Breast epithelium (tissue), 4 donors: ENCODE results near the gene METTL6. TPM values are rescaled to one million over a fixed set of nuclear protein-coding genes. Genes with fewer than 3 reads are reported as not detected.

Source experiments
- DNase-seq, 2 donors: peaks; one replicate each; pipeline ENCODE4 v3.0.0-alpha.2; 2019; ENCODE audit warnings: low spot score in 2 of 2
- H3K27ac ChIP-seq, 2 donors: fragments of 200-600 bp; sonication (generic) in 1 of 2; one replicate each; pipeline ENCODE4 v1.5.1; 2016 to 2019; ENCODE audit warnings: mild to moderate bottlenecking in 1 of 2
- H3K27me3 ChIP-seq, 2 donors: fragments of 200-600 bp; sonication (generic) in 1 of 2; one replicate each; pipeline versions ENCODE4 v1.5.1 to v1.6.0; 2017 to 2019; ENCODE audit warnings: control low read depth in 1 of 2, mild to moderate bottlenecking in 1 of 2
- H3K36me3 ChIP-seq: fragments of 200-600 bp; one replicate; pipeline ENCODE4 v1.5.1; 2019
- H3K4me1 ChIP-seq, 2 donors: fragments of 200-600 bp; sonication (generic); one replicate each; pipeline ENCODE4 v1.5.1; 2016 to 2019; ENCODE audit warnings: control low read depth in 1 of 2
- H3K4me3 ChIP-seq, 3 donors: fragments of 200-600 bp; sonication (generic); 1 replicate in 2 of 3; 2 replicates in 1 of 3; pipeline ENCODE4 v1.5.1; 2016 to 2019; ENCODE audit warnings: mild to moderate bottlenecking in 3 of 3, moderate library complexity in 2 of 3
- H3K9me3 ChIP-seq, 2 donors: fragments of 200-600 bp; sonication (generic) in 1 of 2; one replicate each; pipeline ENCODE4 v1.5.1; 2016 to 2019; ENCODE audit warnings: control low read depth in 1 of 2
- POLR2A ChIP-seq: fragments of 450-650 bp; IDR thresholded peaks from one replicate; pipeline ENCODE4 v1.6.1; 2016; ENCODE audit warnings: antibody characterized with exemption, mild to moderate bottlenecking, moderate library complexity
- POLR2AphosphoS5 ChIP-seq, 3 donors: sonication (generic); formaldehyde crosslinking; IDR thresholded peaks; one replicate each; pipeline ENCODE4 v1.6.1; 2017; ENCODE audit warnings: antibody characterized with exemption in 3 of 3
- intact Hi-C: fragments of 100-400 bp; cut with DNase I; formaldehyde crosslinking; loops from one replicate; pipeline ENCODE4 v1.15.1; 2023; ENCODE audit warnings: low total_unique reads
- total RNA-seq, 3 donors: library from RNA; depleted of rRNA; stranded (reverse); fragments of >200 nt; gene quantifications; one replicate each; pipeline ENCODE4 v1.1.0, GENCODE V29; 2016
- TF ChIP-seq, protein P1 (sequence below), 3 donors: fragments of 450-650 bp; IDR thresholded peaks; one replicate each; pipeline ENCODE4 v1.5.1; 2016 to 2017; ENCODE audit warnings: antibody characterized with exemption in 3 of 3, mild to moderate bottlenecking in 3 of 3, moderate library complexity in 3 of 3

METTL6 gene
- total RNA-seq, 3 donors from 2014 or later: 9.1 to 23.6 (median 21.8) TPM

DNA sequence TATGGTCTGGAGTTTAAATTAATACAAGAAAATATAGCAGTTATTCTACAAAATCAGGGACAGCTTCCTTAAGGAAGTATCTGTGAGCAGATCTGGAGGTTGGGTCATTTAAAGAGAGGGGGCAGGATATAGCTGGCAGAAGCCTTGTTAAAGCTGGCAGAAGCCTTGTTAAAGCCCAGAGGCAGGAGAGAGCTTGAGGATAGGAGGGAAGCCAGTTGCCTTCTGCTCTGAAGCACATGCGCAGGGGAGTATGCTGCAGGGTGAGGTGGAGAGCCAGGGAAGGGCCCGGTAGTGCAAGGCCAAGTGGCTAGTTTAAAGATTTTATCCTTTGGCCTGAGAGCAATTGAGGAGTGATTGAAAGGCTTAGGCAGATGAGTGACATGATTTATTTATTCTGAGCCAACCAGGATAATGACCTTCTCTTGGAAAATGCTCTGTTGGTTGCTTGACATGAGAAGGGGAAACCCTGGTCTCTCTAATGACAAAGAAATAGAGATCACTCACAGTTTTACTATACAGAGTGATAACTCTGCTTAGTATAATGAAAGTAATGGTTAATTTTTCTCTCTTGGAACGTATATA, 4.0 kb upstream of the METTL6 start:
- no peak overlapping the region for H3K4me3 ChIP-seq
- H3K36me3 ChIP-seq: no peaks in the 10 kb centered on the region
- intact Hi-C loops: no loop called here
- H3K27me3 ChIP-seq: no peaks in the 10 kb centered on the region
- DNase-seq: no peak
- H3K27ac ChIP-seq: no peak overlapping the region
- H3K4me1 ChIP-seq: no peaks in the 10 kb centered on the region
- TF ChIP-seq POLR2AphosphoS5 (IDR thresholded peaks at IDR 0.05) (no peak), POLR2A (no peak)
- TF ChIP-seq, protein P1, sequence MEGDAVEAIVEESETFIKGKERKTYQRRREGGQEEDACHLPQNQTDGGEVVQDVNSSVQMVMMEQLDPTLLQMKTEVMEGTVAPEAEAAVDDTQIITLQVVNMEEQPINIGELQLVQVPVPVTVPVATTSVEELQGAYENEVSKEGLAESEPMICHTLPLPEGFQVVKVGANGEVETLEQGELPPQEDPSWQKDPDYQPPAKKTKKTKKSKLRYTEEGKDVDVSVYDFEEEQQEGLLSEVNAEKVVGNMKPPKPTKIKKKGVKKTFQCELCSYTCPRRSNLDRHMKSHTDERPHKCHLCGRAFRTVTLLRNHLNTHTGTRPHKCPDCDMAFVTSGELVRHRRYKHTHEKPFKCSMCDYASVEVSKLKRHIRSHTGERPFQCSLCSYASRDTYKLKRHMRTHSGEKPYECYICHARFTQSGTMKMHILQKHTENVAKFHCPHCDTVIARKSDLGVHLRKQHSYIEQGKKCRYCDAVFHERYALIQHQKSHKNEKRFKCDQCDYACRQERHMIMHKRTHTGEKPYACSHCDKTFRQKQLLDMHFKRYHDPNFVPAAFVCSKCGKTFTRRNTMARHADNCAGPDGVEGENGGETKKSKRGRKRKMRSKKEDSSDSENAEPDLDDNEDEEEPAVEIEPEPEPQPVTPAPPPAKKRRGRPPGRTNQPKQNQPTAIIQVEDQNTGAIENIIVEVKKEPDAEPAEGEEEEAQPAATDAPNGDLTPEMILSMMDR (IDR thresholded peaks at IDR 0.05): no peak
- no peaks in the 10 kb centered on the region for H3K9me3 ChIP-seq

DNA sequence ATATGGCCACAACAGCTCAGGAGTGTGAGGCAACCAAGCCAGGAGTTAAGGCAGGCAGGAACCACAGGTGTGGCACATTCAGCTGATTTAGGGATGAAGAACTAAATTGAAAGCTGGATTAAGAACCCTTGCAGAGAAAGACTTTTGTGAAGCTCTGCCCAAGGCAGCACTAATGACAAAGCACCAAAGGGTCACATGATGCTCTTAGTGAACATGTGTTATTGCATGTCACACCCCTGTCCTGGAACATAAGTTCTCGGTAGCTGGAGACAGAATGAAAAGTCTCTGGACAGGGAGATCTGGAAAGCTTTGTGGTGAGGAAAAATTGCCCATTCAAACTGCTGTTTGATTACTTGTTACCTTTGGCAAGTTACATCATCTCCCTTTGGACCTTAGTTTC, 3.3 kb upstream of the METTL6 start:
- intact Hi-C loops: no loop called here
- H3K27ac ChIP-seq: no peak overlapping the region
- H3K27me3 ChIP-seq: no peaks in the 10 kb centered on the region
- H3K4me3 ChIP-seq: no peak overlapping the region
- H3K36me3 ChIP-seq: no peaks in the 10 kb centered on the region
- no peak for DNase-seq
- H3K9me3 ChIP-seq: no peaks in the 10 kb centered on the region
- TF ChIP-seq, protein P1 (IDR thresholded peaks at IDR 0.05): no peak
- TF ChIP-seq POLR2AphosphoS5 (IDR thresholded peaks at IDR 0.05): no peak
- TF ChIP-seq POLR2A: no peak
- H3K4me1 ChIP-seq: no peaks in the 10 kb centered on the region

DNA sequence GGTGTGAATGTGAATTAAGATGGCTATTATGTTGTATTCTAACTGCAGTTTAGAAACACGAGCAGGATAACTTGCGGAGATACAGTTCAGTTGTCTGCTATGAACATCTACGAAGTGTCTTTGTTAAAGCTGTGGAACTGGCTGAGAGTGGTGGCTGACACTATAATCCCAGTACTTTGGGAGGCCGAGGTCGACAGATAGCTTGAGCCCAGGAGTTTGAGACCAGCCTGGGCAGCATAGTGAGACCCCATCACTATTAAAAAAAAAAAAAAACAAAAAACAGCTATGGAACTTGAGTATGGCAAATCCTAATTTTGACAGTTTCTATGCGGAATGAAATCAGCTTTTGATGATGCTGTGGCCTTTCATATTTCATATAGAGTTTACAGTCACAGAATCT, 1.7 kb upstream of the METTL6 start:
- Histone ChIP-seq H3K4me3 (peak overlapping the region in 2 of 3 donors; percentile 97 to 99), H3K4me1 (no peaks in the 10 kb centered on the region), H3K27ac (no peak overlapping the region)

DNA sequence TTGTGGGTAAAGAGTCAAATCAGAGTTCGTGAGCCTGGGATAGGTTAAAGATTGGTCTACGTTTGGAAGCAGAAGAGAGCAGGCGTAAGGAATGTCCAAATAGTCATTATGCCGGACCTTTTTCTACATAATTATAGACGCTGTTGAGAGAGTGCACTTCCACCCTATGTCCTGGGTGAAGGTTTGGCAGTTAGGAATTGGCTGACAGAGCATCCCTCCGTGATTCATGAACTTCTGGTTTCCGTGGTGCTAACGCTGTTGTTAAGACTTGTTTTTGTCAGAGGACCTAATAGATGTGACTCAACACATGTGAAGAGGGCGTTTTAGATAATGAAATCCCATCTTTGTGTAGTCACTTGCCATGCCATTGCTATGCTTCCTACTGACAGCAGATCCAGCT, 1.2 kb upstream of the METTL6 start:
- Histone ChIP-seq H3K27ac (peak overlapping the region; percentile 83 to 90), H3K36me3 (no peaks in the 10 kb centered on the region), H3K4me1 (no peaks in the 10 kb centered on the region), H3K9me3 (no peaks in the 10 kb centered on the region), H3K4me3 (peak overlapping the region; percentile 97 to 99 (median 97)), H3K27me3 (no peaks in the 10 kb centered on the region)
- no peak for DNase-seq
- intact Hi-C loops: no loop called here
- TF ChIP-seq, protein P1 (IDR thresholded peaks at IDR 0.05): no peak
- TF ChIP-seq POLR2A (no peak), POLR2AphosphoS5 (IDR thresholded peaks at IDR 0.05) (no peak)

More for the DNA sequence above, 1.7 kb upstream of the METTL6 start:
- DNase-seq: no peak
- Histone ChIP-seq H3K9me3 (no peaks in the 10 kb centered on the region), H3K36me3 (no peaks in the 10 kb centered on the region), H3K27me3 (no peaks in the 10 kb centered on the region)
- TF ChIP-seq POLR2A (no peak), POLR2AphosphoS5 (IDR thresholded peaks at IDR 0.05) (no peak)
- TF ChIP-seq, protein P1 (IDR thresholded peaks at IDR 0.05): no peak
- intact Hi-C loops: no loop called here

DNA sequence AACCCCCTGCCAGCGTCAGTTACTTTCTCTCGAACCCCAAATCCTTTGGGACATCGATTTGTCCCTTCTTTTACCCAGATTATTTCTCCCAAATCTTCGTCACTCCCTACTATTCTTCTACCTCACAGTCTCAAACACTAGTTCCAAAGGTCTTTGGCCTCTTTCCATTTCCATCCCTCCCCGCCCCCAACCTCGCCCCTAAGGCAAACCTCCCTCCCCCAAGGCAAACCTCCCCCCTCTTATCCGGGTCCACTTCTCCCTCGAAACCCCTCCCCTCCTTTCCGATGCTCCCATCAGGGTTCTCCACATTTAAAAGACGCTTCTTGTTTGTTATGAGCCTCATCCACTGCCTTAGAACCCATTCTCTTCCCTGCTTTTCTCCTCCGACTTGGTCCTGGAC, 637 bp upstream of the METTL6 start:
- Histone ChIP-seq H3K9me3 (no peaks in the 10 kb centered on the region), H3K4me1 (no peaks in the 10 kb centered on the region), H3K4me3 (peak overlapping the region; percentile 97 to 99 (median 97)), H3K36me3 (no peaks in the 10 kb centered on the region), H3K27me3 (no peaks in the 10 kb centered on the region), H3K27ac (peak overlapping the region; percentile 83 to 90)
- TF ChIP-seq, protein P1 (IDR thresholded peaks at IDR 0.05): no peak
- TF ChIP-seq POLR2A (no peak), POLR2AphosphoS5 (IDR thresholded peaks at IDR 0.05) (no peak)
- intact Hi-C loops: no loop called here
- no peak for DNase-seq
